ENCODE data around the gene NCR3LG1.
"Not testable (repeated sequence)": the region's sequence is repeated elsewhere in the genome, so short reads cannot be mapped to it uniquely, and the experiment has no call there.

Gene NCR3LG1

GRCh38 chr11:17413414-17414316 lies 62.1 kb downstream of the NCR3LG1 start:
- DNase-seq, result peak; percentile 81

- peak; percentile 75 for DNase-seq
Measured at GRCh38 chr11:17414317-17414737, 62.7 kb downstream of the NCR3LG1 start.

GRCh38 chr11:17414992-17415391 lies 63.4 kb downstream of the NCR3LG1 start:
- DNase-seq, result no peak

GRCh38 chr11:17415523-17416104 lies 64.0 kb downstream of the NCR3LG1 start:
- no peak for DNase-seq

DNA sequence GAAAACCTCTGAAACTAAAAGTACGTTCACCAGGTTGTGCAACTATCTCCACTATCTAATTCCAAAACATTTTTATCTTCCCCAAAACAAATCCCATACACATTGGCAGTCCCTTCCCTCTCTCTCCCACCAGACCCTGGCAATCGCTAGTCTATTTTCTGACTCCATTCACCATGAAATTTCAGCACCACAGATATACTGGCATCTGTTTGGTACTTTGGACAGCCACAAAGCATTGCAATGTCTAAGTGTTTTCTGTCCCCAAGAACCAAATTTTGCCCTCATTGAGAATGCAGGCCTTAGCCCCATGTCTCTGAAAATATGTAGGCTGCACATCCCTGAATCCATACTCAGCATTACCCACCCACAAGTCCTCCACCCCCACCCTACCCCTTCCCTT lies 64.9 kb downstream of the NCR3LG1 start:
- DNase-seq, result no peak

DNA sequence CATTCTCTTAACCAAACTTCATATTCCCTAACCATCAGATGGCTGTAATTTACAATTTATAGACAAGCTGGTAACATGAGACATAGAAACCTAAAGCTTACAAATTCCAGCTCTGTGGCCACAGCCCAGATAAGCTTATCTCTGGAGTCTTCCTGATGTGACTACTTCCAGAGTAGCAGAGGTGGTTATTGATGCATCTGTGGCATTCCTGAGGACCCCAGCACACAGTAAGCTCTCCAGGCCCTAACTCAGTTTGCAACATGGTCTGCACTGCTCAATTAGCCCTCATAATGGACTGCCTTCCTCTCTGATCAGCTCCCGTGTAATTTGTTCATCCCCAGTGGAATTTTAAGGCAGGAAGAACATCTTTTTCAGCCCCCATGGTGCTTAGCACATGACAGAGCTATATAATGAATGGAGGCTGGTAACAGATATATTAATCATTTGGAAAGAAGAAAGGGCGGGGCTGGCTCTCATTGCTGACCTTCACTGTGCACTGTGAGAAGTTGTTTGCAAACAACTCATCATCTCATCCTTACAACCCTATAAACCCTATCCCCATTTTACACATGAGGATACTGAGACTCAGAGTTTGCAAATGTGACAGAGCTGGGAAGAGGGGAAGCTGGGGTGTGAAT lies 67.0 kb downstream of the NCR3LG1 start:
- no peak for DNase-seq

- no peak for DNase-seq
Measured at GRCh38 chr11:17421781-17422180, 70.2 kb downstream of the NCR3LG1 start.

GRCh38 chr11:17423533-17424310 lies 72.1 kb downstream of the NCR3LG1 start:
- no peak for DNase-seq

DNA sequence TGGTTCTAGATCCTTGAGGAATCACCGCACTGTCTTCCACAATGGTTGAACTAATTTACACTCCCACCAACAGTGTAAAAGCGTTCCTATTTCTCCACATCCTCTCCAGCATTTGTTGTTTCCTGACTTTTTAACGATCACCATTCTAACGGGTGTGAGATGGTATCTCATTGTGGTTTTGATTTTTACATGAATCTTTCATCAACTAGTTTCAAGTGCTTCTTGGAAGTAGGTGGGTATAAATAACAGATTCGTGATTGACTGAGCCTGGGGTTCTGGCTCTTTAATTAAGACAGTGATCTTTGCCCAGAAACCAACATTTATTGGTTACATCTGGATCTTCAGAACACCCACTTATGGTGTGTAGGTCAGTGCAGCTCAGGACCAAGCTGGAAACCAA lies 74.6 kb downstream of the NCR3LG1 start:
- DNase-seq, result not testable (repeated sequence)

Measured in NCI-H345 (cell line).